SJSA1 (cell line): Measurements from ENCODE around the gene RAD51D. TPM values are rescaled to one million over a fixed set of nuclear protein-coding genes. Genes with fewer than 3 reads are reported as not detected.

Experiments used
- total RNA-seq: library from RNA; depleted of rRNA; stranded (reverse); fragments of >200 nt; shearing (Covaris generic); gene quantifications from 2 replicates; pipeline ENCODE4 v1.2.3, GENCODE V29; 2014; rRNA removed

Gene RAD51D
- total RNA-seq, 1 experiment from 2014 or later = 13.7 TPM

Other genes starting within 250 kb of the RAD51D start
- 0.84 and 1.9 TPM in 2 replicates for gene CCT6B, start 158.4 kb downstream of the RAD51D start, total RNA-seq
- 20.8 and 21.2 TPM in 2 replicates for gene ZNF830, start 158.3 kb downstream of the RAD51D start, total RNA-seq
- gene LIG3, start 139.3 kb downstream of the RAD51D start, total RNA-seq = 26.0 and 29.0 TPM in 2 replicates
- gene RFFL, start 56.2 kb downstream of the RAD51D start, total RNA-seq = 8.2 and 25.7 TPM in 2 replicates
- gene FNDC8, start 1.8 kb upstream of the RAD51D start, total RNA-seq = not detected in 2 replicates
- gene NLE1, start 22.4 kb upstream of the RAD51D start, total RNA-seq = 19.2 and 21.3 TPM in 2 replicates
- not detected in 2 replicates for gene UNC45B, start 28.0 kb upstream of the RAD51D start, total RNA-seq
- gene SLC35G3, start 74.5 kb upstream of the RAD51D start, total RNA-seq = not detected in 2 replicates
- 12.9 and 20.9 TPM in 2 replicates for gene SLFN5, start 123.2 kb upstream of the RAD51D start, total RNA-seq